COLO829 (cell line): ENCODE data around the gene MRPL18.
"Not testable (repeated sequence)": the region's sequence is repeated elsewhere in the genome, so short reads cannot be mapped to it uniquely, and the experiment has no call there.

Experiments
- DNase-seq: peaks from one replicate; pipeline ENCODE4 v3.0.0; 2012; ENCODE audit warnings: low spot score

The MRPL18 gene

GRCh38 chr6:159790149-159790955, at the start of gene MRPL18:
Gene MRPL18 (plus strand): TSS chr6:159790467. CDS start chr6:159790588, 121 bp downstream.
- peak; percentile 88 for DNase-seq

DNA sequence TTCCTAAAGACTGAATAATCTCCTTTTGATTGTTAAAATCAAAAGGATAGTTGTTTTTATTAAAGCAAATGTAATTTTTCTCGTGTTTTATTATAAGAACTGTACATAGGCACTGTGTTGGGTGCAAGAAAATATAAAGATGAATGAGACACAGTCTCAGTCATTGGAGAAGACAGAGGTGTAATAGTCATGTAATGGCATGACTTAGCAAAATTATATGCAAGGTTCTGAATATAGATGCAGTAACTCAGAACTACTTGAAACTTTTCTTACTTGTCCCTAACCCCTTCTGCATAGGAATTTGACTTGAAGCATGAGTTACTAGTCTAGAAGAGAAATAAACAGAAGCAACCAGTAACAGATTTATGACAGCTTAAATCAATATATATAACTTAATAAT, 48.1 kb upstream of the MRPL18 start:
- DNase-seq: no peak

DNA sequence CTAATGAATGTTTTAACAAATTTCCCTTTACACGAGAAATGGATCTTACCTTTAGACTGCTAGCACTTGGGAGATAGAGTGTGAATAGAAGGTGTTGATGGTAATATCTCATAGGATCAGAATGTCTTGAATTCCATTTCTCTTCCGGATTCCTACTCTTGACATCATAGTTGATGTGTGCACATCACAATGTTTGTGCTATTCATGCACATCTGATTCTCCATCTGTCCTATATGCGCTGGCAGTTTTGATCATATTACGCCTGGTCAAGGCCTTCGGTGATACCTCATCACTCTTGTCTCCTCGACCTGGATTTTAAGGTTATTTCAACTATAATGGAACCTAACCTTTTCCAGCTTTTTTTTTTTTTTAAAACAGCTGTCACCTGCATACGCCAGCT, 45.2 kb upstream of the MRPL18 start:
- DNase-seq: no peak

- no peak for DNase-seq
These were observed 43.5 kb upstream of the MRPL18 start for GRCh38 chr6:159746759-159747158.

- not testable (repeated sequence) for DNase-seq
These were observed 42.1 kb upstream of the MRPL18 start for GRCh38 chr6:159748127-159748526.

- no peak for DNase-seq
These were observed 38.8 kb upstream of the MRPL18 start for GRCh38 chr6:159751448-159751847.

- DNase-seq: no peak
These were observed 37.0 kb upstream of the MRPL18 start for GRCh38 chr6:159753081-159753872.

- no peak for DNase-seq
These were observed 35.9 kb upstream of the MRPL18 start for GRCh38 chr6:159754401-159754800.

GRCh38 chr6:159754959-159755914, 35.0 kb upstream of the MRPL18 start:
- DNase-seq: no peak

- DNase-seq: no peak
These were observed 33.8 kb upstream of the MRPL18 start for GRCh38 chr6:159756508-159756907.

DNA sequence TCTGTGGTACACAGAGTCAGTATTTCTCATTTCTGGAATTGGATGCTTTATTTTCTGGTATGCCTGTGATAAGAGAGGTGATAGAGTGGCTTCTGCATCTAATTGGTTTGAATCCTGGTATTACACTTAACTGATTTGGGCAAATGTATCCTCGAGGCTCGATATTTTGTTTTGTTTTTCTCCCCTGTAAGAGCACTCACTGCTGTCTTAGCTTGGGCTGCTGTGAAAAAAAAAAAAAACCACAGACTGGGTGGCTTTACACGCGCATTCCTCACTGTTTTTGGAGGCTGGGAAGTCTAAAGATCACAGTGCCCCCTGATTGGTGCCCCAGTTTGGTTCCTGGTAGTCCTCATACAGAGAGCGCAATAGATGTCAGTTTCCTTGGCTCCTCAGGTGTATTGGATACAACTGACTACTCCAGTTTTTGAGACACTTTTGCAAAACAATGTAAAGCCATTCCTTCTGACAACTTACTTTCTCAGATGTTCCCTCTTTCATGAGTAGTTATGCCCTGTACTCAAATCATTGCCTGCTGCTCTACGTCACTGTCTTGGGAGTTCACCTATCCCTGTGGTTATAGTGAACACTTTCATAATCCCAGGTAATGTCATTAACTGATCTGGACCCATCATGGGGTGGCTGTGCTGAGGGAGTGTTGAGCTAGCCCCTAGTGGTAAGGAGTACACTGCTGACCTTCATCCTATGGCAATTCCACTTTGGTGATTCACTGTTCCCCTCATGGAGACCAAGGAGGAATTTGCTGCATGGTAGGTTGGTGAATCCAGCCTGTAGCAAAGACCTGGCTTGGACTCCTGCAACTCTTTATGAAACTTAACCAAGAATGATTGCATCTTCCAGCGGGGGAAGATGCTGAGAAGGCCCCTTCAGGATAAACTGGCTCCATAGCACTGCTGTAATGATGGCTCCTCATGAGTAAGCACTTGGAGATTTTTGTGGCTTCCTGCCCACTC, 32.0 kb upstream of the MRPL18 start:
- no peak for DNase-seq

DNA sequence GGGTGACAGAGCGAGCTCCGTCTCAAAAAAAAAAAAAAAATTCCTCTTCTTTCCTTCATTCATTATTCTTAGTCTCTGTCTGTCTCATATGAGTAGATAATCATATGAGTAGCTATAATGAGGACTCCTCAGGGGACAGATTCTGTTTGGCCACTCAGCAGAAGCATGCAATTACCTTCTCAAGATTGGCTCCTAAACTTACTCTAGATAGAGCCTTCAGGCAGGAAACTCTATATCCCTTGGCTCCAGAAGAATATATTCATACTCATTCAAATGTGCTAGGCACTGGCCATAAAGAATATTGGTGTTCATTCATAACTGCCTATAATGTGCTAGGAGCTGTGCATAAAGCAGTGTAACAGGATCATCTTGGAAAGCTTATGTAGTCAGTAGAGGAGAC, 30.6 kb upstream of the MRPL18 start:
- no peak for DNase-seq

- peak; percentile 7 for DNase-seq
These were observed 29.6 kb upstream of the MRPL18 start for GRCh38 chr6:159760602-159761057.

DNA sequence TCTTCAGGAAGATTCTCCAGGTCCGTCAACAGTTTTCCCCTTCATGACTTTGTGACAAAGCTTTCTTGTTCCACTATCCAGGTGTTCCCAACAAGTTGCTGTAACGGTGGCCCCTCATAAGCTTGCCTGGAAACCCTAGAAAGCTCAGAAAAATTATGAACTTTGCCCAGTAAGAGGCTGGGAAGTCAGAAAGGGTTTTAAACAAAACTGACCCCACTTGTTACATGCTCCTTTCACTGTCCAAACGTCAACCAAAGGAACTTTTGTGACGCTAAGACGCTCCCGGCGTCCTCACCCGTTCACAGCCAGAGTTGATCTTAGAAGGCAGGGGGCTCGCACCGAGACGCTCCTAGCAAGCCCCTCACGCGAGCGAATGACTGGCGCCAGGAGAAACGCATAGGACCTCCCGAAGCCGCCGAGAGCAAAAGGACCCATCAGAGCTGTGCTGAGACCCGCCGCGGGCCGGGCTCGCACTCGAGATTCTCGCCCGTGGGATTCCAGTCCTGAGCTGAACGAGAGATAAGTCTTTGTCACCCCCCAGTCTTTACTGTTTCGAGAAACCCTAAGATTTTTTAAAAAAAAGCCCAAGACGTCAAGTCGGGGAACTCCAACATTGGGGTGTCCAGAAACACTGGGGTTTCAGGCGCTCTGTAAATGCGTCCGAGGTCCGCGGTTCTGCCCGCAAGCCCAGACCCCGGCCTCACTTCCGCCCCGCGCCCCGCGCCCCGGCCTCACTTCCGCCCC, 29.0 kb upstream of the MRPL18 start:
- no peak for DNase-seq

GRCh38 chr6:159761873-159762680, 28.2 kb upstream of the MRPL18 start, which contains the start of gene ACAT2:
Gene ACAT2 (plus strand): TSS chr6:159762045. CDS start chr6:159762088, 43 bp downstream.
- DNase-seq: peak; percentile 71

DNA sequence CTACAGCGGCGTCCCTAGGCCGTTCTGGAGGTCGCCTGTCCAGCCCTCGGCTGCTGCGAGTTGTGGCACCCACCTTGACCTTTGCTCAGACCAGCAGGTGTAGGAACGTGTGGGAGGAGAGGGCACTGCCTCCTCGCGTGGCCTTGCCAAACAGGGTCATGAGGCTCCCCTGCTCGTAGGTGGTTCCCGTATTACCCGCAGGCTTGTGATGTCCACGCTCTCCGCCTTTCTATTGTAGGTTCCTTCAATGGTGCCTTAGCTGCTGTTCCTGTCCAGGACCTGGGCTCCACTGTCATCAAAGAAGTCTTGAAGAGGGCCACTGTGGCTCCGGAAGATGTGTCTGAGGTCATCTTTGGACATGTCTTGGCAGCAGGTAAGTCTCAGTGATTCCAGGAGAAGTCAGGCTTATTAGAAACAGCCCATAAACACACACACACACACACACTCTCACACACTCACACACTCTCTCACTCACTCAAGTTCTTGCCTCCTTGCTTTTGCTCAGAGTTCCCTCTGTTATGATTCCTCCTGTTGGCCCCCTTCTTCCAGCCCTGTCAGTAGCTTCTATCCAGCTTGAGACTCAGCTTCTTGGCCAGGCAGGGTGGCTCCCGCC, 27.5 kb upstream of the MRPL18 start:
- DNase-seq: no peak

- DNase-seq: no peak
These were observed 23.4 kb upstream of the MRPL18 start for GRCh38 chr6:159766906-159767305.

- no peak for DNase-seq
These were observed 20.8 kb upstream of the MRPL18 start for GRCh38 chr6:159769470-159769869.

DNA sequence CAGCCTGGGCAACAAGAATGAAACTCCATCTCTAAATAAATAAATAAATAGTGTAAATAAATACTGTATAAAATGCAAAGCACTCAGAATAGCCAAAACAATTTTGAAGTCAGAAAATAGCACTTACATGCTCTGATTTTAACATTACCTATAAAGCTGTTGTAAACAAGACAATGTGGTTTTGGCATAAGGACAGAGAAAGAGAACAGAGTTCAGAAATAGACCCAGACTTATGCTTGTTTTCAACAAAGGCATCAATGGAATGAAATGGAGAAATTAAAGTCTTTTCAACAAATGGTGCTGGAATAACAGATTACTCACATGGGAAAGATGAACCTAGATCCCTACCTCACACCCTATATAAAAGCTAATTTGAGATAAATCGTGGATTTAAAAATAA, 18.1 kb upstream of the MRPL18 start:
- DNase-seq: no peak
